IPS-NIHi7 (cell line): ENCODE measurements around the gene SBF2.

Experiments used
- DNase-seq: peaks from one replicate; pipeline ENCODE4 v3.0.0; 2012; ENCODE audit warnings: mixed read lengths; ENCODE audit errors: extremely low spot score

SBF2 gene

GRCh38 chr11:9817191-9817590, 476.8 kb downstream of the SBF2 start:
- no peak for DNase-seq

- DNase-seq = no peak
Measured at GRCh38 chr11:9815486-9816136, 478.4 kb downstream of the SBF2 start.

GRCh38 chr11:9814108-9814507, 479.9 kb downstream of the SBF2 start:
- DNase-seq = no peak

- DNase-seq = no peak
Measured at GRCh38 chr11:9808943-9809342, 485.1 kb downstream of the SBF2 start.

GRCh38 chr11:9806946-9807687, 486.9 kb downstream of the SBF2 start:
- no peak for DNase-seq

- DNase-seq = no peak
Measured at GRCh38 chr11:9804419-9804902, 489.6 kb downstream of the SBF2 start.

- no peak for DNase-seq
Measured at GRCh38 chr11:9803685-9804418, 490.2 kb downstream of the SBF2 start.

- no peak for DNase-seq
Measured at GRCh38 chr11:9802291-9802861, 491.6 kb downstream of the SBF2 start.

- DNase-seq = no peak
Measured at GRCh38 chr11:9799886-9800285, 494.1 kb downstream of the SBF2 start.

GRCh38 chr11:9797300-9797699, 496.7 kb downstream of the SBF2 start:
- DNase-seq = no peak

- no peak for DNase-seq
Measured at GRCh38 chr11:9796854-9797253, 497.2 kb downstream of the SBF2 start.

- no peak for DNase-seq
Measured at GRCh38 chr11:9796266-9796665, 497.8 kb downstream of the SBF2 start.

GRCh38 chr11:9790703-9791102, 503.3 kb downstream of the SBF2 start:
- no peak for DNase-seq

GRCh38 chr11:9789910-9790309, 504.1 kb downstream of the SBF2 start:
- no peak for DNase-seq

GRCh38 chr11:9787981-9788521, 506.0 kb downstream of the SBF2 start:
- DNase-seq = no peak

- no peak for DNase-seq
Measured at GRCh38 chr11:9787260-9787659, 506.8 kb downstream of the SBF2 start.

GRCh38 chr11:9784602-9785315, 509.3 kb downstream of the SBF2 start:
- DNase-seq = no peak

GRCh38 chr11:9783986-9784385, 510.0 kb downstream of the SBF2 start:
- DNase-seq = no peak

- no peak for DNase-seq
Measured at GRCh38 chr11:9780929-9781328, 513.1 kb downstream of the SBF2 start.

- no peak for DNase-seq
Measured at GRCh38 chr11:9777525-9777924, 516.5 kb downstream of the SBF2 start.

- no peak for DNase-seq
Measured at GRCh38 chr11:9777066-9777465, 517.0 kb downstream of the SBF2 start.
